Glomerular visceral epithelial cell (primary cell): Measurements from ENCODE around the gene SRGAP3.

Experiments used
- DNase-seq: peaks from one replicate; pipeline ENCODE4 v3.0.0-alpha.2; 2016; ENCODE audit errors: extremely low spot score

Gene SRGAP3

DNA sequence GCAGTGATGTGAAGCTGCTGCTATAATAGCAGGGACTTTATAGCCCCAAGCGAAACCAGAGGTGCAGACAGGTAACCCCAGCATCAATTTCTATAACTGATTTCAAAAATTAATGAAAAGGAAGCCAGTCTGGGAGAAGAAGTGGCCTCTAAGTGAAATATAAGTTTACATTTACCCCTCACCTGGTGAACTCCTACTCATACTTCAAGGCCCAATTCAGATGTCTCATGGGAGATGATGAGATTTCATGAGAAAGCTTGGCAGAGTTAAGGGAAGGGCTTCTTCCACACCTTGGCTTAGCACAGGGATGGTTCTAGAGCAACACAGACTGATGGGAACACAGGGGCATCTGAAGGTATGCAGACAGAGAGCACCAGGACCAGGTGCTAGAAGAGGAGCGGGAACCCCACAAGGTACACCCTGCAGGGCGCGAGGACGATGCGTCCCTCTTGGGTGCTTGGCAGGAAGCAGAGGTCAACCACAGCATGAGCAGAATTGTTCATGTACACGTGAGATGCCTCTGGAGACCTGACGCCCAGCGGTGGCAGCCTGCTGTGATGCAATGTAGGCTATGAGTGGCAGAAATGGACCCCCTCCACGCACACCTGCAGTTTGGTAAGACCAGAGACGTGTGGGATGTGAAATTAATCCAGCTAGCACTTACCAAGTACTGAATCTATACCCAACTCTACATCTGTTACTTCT lies 102.9 kb downstream of the SRGAP3 start:
- DNase-seq, result no peak

DNA sequence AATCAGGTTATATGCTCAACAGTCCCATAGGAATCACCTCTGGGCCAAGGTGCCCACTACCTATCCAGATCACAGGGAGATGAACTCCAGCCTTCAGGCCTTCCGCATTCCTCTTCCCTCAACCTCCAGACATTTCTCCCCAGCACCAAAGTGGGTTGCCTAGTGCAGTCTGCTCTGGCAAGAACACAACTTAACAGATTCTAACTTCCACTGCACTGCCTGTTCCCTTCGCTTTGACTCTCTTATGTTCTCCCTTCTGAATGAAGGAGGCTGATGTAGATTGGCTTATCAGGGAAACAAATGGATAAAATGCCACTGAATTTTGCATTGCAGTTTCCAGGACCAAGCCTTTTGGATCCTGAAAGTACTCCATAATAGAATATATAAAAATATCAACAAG lies 106.3 kb downstream of the SRGAP3 start:
- DNase-seq, result no peak

DNA sequence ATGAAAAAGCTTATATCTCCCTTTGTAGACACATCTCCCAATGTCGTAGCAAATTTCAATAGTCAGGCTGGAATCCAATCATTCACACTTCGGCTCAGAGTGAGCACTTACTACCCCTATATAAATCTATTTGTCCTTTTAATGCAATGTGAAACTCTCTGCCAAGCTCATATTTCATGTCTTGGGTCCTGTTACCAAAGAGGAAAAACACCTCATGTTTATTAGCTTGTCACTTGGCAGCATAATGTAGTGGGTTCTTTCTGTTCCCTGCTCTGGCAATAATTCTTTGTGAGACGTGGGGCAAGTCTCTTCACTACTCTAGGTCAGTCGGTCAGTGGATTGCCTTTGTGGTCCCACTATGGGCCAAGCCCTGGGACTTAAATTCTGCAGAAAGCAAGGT lies 107.1 kb downstream of the SRGAP3 start:
- DNase-seq, result no peak

GRCh38 chr3:9141928-9142289 lies 107.5 kb downstream of the SRGAP3 start:
- no peak for DNase-seq

- no peak for DNase-seq
Observed at GRCh38 chr3:9139366-9139765, 110.1 kb downstream of the SRGAP3 start.

DNA sequence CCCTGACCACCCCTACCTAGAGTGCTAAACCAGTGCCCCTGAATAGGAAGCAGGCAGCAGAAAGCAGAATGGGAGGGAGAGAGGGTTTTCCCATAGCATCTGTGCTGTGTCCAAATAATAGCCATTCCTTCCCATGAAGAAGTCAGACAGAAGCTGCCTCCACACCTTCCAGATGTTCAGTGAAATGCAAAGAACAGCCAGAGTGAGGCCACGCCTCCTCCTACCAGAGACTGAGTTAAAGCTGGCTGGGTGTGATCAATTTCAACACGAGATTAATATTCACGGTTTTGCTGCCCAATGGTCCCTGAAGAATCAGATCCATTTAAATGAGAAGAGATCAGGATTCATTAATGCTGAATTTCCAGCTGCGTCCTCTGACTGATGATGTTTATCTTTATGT lies 111.8 kb downstream of the SRGAP3 start:
- DNase-seq, result no peak

DNA sequence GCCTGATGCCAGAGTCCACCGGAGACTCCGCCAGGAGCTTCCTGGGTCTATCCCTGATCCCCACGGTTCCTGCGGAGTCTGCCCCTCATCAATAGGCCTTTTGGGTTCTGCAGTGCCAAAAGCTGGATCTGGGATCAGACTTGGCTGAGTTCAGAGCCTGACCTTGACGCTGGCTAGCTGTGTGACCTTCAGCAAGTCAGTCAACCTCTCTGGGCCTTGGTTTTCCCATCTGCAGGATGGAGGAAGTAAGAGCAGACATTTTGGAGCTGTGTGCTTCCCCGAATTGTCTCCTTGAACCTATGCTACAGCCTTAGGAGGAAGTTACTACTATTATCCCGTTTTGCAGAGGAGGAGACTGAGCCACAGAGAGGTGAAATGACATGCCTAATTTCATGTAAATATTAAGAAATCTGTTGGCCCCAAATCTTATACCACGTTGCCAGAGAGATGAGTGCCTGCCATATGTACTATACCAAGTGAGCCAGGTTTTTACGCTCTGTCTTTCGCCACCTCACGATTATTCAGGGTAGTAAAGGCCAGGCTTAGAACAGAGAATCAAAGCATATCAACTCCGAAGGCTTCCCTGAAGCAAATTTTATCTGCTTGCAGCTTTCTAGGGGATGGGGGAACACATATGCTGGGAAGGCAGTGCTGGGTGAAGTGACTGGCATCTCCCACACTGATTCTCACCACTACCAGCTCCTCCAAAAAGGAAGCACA lies 112.5 kb downstream of the SRGAP3 start:
- DNase-seq, result no peak

- DNase-seq, result no peak
Observed at GRCh38 chr3:9135930-9136525, 113.4 kb downstream of the SRGAP3 start.

DNA sequence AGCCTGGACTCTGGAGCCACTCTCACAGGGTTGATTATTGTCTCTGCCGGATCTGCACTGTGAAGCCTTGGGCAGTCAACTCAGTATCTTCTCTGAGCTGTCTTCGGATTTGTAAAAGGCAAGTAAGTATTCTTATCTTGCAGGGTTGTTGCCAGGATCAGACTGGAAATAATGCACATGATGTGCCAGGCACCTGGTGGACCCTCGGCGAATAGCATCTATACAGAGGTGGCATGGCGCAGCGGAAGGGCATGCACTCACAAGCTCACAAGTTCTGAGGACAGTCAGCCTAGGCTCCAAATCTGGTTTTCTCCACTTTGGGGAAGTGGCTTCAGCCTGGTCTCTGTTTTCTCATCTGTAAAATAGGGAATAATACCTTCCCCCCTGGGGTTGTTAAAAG lies 113.9 kb downstream of the SRGAP3 start:
- no peak for DNase-seq

DNA sequence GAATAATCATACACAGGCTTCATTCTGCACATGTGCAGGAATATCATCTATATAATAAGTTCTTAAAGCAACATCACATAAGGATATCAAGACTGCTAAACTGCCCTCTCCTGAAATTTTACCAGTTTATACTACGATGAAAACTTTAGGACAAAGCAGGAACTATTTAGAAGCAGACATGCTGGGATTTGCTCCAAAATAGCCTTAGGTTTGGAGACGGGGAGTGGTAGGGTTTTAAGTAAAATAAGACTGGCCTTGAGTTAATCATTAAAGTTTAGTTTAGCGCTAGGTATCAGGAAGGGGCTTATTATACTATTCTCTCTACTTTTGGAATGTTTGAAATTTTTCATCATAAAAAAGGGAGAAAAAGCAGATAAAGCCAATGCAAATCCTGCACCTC lies 115.8 kb downstream of the SRGAP3 start:
- DNase-seq, result no peak

GRCh38 chr3:9130345-9131305 lies 118.8 kb downstream of the SRGAP3 start:
- no peak for DNase-seq

- no peak for DNase-seq
Observed at GRCh38 chr3:9129365-9129764, 120.1 kb downstream of the SRGAP3 start.

- no peak for DNase-seq
Observed at GRCh38 chr3:9125278-9125951, 124.0 kb downstream of the SRGAP3 start.

DNA sequence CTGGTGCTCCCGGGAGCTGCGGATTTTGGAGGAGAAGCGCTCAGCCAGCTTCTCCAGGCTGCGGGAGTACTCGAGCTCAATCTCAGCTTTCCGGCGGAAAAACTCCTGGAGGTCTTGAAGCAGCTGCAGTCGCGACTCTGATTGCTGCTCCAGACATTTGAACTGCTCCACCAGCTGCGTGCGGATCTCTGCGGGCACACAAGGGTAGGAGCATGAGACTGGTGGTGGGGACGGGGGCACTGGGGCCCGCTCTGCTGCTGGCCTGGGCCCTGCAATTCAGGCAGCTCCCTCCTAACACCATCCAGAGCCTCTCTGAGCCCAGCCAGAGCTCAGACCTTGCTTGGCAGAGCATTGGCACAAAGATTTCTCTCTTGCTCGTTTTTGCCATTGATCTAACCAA lies 124.7 kb downstream of the SRGAP3 start:
- DNase-seq, result no peak

DNA sequence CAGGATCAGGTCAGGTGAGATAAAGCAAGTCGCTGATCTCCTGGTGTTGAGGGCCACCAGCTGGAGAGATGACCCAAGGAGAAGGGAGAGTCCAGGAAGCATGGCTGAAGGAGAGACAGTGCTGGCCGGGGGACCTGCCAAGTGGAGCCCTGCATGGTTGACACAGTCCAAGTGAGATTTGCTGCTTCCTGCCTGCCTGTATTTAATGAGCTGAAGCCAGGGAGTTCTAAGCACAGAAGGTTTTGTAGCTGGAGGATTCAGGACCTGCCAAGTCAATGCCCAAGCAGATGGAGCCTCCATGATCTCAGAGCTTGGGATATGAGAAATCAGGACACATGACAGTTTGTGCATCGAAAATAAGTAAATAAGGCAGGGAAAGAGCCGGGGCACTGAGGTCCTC lies 125.6 kb downstream of the SRGAP3 start:
- no peak for DNase-seq

- DNase-seq, result no peak
Observed at GRCh38 chr3:9122732-9123364, 126.6 kb downstream of the SRGAP3 start.

GRCh38 chr3:9121366-9122001 lies 128.0 kb downstream of the SRGAP3 start:
- no peak for DNase-seq

GRCh38 chr3:9119331-9119730 lies 130.1 kb downstream of the SRGAP3 start:
- no peak for DNase-seq

GRCh38 chr3:9118222-9118621 lies 131.2 kb downstream of the SRGAP3 start:
- DNase-seq, result no peak

DNA sequence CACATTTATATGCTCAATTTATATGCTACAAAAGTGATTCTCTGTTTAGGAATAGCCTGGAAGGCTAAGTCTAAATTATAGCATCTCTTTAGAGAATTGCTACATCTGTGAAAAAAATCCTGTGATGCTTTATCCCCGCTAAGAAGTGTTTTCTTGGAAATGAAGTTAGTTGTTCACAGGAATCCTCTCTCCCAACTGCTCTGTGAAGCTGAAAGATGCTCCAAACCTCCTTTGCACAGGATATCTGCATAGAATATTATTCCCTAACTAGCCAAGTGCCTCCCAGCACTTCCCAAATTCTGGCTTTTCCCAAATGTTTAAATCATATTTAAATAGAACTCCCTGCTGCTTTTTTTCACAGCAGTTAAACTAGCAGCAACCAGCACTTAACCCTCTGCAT lies 132.2 kb downstream of the SRGAP3 start:
- DNase-seq, result no peak

DNA sequence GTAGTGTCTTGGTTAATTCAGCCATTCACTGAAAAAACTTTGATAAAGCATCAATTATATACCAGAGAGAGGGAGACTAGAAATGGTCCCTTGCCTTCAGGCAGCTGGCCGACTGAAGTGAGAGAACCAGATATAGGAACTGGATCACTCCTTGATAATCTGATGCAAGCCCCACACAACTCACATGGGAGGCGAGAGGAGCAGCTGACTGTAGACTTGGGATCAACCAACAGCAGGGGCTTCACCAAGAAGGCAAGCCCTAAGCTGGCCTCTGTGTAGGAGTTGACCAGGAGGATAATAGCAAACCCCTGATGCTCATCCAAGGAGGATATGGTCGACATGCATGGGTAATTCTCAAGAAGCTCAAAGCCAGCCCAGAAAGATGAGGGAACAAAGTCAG lies 133.1 kb downstream of the SRGAP3 start:
- DNase-seq, result no peak
